Left kidney (tissue), 2 donors: ENCODE results near the gene MAP3K5. TPM values are rescaled to one million over a fixed set of nuclear protein-coding genes. Genes with fewer than 3 reads are reported as not detected.
"Not testable (repeated sequence)": the region's sequence is repeated elsewhere in the genome, so short reads cannot be mapped to it uniquely, and the experiment has no call there.

Experiments used
- DNase-seq: peaks from one replicate; pipeline ENCODE4 v3.0.0-alpha.2; 2013
- polyA plus RNA-seq: library from polyadenylated mRNA; unstranded; fragments of 120-200 nt; gene quantifications from one replicate; pipeline ENCODE4 v1.2.1, GENCODE V29; 2013; ENCODE audit not compliant: insufficient read length

MAP3K5 gene
- polyA plus RNA-seq, 1 donor = 7.4 TPM

DNA sequence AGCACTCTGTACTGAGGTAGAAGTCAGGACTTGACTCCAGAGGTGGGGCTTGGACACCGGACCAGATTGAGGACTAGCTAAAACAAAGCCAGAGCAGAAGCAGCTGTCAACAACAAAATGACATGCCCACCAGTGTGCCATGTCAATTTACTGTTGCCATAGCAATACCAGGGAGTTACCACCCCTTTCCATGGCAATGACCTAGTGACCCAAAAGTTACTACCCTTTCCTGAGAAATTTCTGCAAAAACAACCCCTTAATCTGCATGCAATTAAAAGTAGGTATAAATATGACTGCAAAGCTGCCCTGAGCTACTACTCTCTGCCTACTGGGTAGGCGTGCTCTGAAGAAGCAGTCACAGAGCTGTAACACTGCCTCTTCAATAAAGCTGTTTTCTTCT is 21.0 kb downstream of the MAP3K5 start:
- DNase-seq = no peak

DNA sequence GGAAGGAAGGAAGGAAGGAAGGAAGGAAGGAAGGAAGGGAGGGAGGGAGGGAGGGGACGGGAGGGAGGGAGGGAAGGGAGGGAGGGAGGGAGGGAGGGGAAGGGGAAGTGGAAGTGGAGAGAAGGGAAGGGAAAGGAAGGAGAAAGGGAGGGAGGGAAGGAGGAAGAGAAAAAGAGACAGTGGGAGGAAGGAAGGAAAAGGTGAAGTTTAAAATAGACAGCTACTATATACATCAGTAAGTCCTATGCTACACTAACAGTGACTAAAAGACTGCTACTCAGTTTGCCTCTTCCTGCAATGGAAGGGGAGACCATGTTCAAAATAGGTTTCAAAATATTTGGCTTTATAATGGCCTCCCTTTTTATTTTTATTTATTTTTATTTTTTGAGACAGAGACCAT is 22.5 kb downstream of the MAP3K5 start:
- no peak for DNase-seq

DNA sequence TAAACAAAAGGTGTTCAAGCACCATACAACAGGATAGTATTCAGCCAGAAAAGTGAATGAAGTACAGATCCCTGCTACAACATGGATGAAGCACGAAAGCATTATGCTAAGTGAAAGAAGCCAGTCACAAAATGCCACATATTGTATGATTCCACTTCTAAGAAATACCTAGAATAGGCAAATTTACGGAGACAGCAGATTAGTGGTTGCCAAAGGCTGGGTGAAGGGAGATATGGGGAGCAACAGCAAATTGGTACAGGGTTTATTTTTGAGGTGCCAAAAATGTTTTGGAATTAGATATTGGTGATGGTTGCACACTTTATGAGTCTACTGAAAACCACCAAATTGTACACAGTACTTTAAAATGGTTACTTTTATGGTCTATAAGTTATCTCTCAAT is 23.2 kb downstream of the MAP3K5 start:
- DNase-seq = no peak

DNA sequence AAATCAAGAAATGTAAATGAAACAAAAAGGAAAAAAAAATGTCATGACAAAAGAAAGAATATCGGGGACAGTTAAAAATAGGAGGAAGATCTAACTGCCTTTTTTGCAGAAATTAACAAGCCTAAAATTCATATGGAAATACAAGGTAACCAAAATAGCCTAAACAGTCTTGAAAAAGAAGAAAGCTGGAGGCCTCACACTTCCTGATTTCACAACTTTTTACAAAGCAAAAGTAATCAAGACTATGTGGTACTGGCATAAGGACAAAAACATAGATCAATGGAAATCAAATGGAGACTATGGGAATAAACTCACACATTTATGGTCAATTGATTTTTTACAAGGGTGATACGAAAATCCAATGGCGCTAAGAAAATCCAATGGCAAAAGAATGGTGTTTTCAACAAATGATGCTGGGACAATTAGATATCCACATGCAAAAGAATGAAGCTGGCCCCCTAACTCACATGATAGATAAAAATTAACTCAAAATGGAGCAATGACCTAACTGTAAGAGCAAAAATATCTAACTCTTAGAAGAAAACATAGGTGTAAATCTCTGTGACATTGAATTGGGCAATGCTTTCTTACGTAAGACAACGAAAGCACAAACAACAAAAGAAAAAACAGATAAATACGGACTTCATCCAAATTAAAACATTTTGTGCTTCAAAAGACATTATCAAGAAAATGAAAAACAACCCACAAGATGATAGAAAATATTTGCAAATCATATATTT is 24.5 kb downstream of the MAP3K5 start:
- DNase-seq = no peak

DNA sequence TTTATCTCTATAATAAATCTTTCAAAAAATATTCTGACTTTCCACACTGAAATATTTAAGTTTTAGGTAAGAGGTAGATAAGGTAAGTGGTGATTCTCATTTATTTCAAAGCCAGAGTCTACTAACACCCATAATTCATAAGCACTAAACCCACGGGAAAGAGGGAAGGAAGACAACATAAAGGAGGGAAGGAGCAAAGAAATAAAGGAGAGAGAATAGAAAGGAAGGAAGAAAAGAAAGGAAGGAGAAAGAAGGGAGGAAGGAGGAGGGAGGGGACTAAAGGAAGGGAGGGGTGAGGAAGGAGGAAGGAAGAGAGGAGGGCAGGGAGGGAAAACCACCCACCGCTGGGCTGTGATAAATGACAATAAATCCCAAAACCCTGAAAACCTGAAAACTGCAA is 25.2 kb downstream of the MAP3K5 start:
- DNase-seq = no peak

DNA sequence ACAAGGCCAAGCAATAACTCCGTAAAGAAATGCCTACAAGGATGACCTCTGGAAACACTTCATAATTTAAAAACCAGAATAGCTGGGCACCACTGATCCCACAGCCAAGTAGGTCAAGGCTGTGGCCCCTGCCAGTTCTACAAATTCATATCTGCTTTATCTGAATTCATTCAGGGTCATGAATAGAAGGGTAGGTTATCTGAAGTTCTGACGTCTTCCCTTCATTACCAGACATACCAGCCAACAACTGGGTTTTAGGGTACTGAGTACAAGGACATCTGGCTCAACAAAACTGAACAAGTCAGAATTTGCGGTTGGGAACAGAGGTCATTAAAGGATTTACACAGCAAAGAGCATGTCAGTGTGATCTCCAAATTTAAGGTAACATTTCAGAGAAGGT is 26.0 kb downstream of the MAP3K5 start:
- no peak for DNase-seq

DNA sequence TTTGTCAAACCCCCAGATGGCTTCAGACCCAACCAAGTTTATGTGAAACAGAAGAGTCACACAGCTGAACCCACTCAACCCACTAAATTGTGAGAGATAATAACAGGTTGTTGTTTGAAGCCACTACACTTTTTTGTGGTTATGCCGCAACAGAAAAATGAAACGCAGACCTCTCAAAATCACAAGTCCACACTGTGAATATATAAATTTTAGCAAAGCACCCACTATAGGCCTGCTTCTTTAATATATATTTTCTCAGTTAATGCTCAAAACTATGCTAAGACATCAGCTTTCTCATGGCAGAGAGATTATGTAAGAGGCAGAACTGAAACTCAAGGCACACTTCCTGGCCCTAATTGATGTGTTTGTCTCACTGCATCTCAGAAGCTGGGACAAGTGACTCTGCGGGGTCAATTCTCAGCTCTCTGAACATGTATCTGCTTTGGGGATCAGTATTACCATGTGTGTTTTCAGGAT is 27.7 kb downstream of the MAP3K5 start:
- DNase-seq = no peak

DNA sequence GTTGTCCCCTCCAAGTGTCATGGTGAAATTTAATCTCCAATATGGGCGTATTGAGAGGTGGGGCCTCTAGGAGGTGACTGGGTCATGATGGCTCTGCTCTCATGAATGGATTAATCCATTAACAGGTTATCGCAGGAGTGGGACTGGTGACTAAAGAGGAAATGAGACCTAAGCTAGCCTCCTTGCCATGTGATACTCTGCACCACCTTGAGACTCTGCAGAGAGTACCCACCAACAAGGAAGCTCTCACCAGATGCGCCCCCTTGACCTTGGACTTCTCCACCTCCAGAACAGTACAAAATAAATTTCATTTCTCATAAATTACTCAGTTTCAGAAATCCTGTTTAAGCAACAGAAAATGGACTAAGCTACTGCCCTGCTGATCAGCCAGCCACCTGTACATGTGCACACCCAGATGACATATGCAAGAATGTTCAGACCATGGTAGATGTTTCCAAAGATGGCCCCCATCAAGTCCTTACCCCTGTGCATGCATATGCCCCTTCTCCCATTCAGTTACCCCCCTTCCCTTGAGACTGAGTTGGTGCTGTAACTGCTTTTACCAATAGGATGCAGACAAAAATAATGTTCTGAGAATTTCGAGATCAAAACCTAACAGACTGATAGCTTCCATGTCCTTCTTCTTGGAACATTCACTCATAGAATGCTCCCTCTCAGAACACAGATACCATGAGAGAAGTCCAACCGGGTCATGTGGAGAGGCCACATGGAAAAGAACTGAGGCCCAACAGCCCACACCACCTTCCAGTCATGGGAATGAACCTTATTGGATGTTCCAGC is 28.4 kb downstream of the MAP3K5 start:
- DNase-seq = no peak

DNA sequence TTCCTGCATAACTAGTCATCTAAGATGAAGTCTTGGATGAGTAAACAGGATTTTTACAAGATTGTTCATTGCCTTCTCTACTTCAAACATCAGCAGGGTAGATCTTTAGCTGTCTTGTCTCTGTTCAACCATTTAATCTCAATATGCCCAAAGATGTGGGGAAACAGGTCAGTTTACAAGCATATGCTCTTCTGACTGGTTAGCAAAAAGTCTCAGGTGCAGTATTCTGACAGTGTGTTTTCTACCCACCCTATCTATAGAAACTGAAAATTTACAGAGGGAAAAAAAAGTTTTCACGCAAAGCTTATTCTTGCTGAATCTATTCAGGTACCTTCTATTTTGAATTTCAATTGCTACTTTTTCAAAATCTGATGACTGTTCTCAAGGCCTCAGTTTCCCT is 29.0 kb downstream of the MAP3K5 start:
- DNase-seq = no peak

DNA sequence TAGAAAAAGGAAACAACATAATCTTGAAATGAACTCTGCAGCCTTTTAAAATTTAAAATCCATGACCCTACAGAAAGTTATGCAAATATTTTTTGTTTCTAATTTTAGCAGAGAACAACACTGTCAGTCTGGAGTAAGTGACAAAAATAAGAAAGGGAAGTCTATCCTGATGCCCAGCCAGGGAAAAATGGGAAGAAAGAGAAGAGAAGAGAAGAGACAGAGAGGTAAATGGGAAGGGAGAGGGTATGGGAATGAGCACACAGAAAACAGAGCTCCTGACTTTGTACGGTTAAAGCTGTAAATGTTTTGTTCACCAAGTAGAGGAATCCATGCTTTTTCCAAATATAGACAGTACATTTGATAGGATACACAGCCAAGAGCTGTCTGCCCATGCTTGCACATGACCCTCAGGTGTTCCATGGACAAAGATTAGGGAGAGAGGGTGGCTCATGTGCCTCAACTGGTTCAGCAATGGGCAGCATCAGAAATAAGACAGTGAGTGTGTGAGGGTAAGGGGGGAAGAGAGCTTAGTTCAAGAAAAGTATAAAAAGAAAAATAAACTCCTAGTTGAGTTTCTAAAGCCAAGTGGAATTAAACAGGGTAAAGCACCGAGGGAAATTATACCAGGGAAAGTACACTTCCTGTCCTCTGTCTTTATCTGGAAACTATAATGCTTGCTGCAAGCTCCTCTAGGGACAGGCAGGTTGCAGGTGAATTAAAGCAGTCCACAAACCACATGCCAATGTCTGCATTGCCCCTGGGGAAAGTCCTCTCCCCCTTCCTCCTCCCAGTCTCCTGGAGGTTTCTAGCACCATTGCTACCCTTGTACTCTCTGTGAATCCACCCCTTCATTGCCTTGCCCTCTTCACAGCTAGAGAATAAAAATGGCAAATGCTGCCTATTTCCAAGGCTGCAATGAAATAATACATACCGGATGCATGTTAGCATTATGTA is 30.0 kb downstream of the MAP3K5 start:
- DNase-seq = no peak

DNA sequence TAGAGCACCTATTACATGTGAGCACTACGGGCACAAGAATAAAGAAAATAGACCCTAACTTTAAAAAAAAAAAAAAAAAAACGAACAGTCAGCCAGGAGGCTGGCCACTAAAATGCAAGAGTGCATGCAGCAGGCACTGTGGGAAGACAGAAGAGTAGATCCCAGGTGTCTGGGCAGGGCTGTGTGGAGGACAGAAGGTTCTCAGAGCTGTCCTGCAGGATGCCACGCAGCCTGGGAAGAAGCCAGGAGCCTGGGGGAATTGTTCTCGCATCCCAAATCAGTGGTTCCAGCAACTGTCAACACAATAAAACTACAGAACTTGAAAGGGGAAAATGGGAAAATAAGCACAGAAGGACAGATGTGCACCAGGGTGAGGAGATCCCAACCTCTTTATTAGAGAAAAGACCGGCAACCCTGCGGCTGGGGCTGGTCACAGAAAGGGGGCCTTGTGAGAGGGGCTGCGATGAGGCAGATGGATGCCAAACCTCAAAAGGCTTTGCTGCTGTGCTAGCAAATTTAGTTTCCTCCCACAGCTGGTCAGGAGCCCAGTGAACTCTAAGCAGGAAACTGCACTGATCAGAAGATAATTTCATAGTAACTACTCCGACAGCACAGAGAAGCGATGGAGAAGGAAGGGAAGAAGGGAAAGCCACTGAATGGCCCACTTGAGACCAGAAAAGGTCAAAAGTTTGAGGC is 30.9 kb downstream of the MAP3K5 start:
- no peak for DNase-seq

DNA sequence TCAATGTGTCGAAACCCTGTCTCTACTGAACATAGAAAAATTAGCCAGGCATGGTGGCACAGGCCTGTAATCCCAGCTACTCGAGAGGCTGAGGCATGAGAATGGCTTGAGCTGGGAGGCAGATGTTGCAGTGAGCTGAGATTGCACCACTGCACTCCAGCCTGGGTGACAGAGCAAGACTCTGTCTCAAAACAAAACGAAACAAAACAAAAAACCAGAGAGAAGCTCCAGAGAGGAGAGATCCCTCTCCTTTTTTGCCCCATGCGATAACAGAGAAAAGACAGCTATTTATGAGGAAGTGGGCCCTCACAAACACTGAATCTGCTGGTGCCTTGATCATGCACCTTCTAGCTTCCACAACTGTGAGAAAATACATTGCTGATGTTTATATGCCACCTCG is 31.5 kb downstream of the MAP3K5 start:
- DNase-seq = not testable (repeated sequence)

DNA sequence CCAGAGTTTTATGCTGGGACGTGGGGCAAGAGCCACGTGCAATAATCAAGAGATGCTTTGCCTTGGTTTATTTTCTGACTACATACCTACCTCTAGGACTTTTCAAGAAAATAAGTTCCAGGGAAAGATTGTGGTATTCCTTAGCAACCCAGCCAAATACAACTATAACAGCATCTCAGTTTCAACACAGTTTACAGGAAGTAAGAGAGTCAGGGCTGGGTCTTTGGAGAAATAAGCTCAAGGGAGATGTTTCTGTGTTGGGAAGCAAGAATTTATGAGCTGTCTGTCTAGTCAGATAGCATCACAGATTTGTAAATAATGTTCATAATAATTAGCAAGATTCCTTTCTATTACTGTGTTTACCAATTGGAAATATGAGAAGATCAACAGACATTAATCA is 35.1 kb downstream of the MAP3K5 start:
- DNase-seq = no peak

DNA sequence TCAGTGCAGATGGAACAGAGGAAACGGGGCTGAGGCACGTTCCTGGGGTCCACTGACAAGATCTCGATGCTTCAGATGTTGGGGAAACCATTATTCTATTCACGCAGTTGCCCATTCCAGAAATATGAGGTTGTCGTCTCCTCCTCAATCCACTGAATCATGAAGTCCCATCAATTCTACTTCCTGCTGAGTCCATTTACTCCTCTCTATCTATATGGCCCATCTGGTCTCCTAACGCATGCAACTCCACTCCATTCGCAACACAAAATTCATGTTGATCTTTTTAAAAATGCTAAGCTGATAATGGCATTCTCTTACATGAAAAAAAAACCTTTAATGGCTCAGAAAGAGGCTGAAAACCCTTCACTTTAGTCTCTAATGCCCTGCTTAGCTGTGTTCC is 37.5 kb downstream of the MAP3K5 start:
- DNase-seq = no peak

DNA sequence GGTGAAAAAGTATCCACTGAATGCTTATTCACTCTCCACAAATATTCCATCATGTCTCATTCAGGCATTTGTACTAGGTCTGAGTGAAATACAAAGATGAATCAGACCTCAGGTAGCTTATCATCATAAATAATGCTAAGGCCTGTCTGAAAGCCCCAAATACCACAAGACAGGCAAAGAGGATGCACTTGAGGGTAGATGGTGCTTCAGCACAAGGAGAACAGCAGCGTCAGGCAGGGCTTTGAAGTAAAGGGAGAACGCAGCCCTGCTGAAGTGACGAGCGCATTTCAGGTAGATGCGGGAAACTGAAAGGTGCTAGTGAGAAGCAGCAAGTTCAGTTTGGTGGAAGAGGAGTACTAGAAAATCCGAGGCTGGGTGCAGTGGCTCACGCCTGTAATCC is 38.7 kb downstream of the MAP3K5 start:
- no peak for DNase-seq

DNA sequence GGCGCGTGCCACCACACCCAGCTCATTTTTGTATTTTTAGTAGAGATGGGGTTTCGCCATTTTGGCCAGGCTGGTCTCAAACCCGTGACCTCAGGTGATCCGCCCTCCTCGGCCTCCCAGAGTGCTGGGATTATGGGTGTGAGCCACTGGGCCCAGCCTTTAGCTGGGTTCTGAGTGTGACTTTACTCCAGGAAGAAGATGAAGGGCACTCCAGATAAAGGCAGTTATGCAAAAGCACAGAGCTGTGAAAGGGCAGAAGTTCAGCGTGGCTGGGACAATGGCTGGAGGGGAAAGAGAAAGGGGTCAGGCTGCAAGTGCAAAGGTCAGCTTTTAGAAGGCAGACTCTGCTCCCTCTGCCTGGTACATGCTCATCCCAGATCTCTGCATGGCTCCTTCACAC is 39.7 kb downstream of the MAP3K5 start:
- no peak for DNase-seq

DNA sequence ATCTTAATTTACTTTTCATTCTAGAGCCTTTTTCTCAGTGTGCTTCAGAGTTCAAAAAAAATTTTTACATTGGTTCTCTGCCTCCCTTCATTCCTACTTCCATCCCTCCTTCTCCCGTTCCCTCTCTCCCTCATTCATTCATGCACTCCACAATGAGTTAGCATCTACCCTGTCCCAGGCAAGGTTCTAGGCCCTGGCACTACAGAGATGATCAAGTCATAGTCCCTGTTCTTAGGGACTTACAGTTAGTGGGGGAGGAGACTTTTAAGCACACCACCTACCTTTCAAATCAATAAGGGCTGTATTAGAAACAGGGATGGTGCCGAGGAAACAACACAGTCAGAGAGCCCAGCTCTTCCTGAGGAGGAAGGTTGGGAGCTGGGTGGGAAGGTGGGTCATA is 40.3 kb downstream of the MAP3K5 start:
- DNase-seq = no peak

DNA sequence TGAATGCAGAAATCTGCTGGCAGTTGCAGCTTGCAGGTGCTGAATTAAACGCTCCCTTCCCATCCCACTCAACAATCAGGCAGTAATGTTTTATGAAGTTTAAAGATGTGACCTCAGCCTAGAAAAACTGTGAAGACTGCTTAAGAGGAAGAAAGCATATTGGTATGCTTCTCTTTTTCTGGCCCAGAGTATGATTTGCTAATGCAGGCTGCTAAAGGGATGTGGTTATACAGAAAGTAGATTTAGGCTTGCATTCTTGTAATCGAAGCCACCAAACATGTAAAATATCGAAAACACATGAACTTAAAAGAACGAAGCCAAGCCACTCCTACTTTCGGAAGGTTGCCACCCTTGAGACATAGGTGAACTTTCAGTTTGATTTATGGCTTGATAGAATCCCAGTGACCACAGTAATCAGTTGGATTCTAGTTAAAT is 40.7 kb downstream of the MAP3K5 start:
- DNase-seq = no peak

DNA sequence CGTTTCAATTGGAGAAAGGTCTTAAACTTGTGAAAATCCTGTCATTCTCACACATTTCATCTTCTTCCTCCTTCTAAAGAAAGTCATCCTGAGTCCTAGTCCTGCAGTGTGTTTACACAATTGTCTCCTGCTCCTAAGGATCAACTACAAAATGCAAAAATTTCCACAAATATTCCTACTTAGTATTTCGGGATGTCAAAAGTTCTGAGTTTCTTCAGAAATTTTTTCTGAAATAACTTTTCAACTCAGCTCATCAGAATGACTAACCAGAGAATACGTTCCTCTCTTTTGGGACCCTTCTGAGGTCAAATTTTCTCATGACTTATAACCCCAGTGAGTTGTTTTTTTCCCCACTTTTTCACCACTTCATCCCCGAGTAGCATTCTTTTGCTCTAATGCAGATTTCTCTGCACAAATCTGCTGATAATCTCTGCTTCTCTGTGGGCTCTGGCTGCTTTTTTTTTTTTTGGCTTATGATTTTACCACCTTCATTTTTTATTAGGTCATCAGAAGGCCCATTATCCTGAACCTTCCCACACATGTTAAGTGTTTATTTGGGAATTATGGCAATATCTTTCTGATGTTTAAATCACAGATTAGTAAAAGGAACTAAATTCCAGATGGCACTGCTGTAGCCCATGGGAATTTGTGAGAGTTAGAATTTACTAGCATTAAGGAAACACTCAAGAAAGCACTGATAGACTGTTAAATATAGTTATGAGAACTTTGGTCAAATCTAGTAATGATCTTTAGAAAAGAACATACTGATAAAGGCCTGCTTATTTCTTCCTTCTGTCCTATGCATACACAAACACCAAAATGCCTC is 41.4 kb downstream of the MAP3K5 start:
- no peak for DNase-seq

DNA sequence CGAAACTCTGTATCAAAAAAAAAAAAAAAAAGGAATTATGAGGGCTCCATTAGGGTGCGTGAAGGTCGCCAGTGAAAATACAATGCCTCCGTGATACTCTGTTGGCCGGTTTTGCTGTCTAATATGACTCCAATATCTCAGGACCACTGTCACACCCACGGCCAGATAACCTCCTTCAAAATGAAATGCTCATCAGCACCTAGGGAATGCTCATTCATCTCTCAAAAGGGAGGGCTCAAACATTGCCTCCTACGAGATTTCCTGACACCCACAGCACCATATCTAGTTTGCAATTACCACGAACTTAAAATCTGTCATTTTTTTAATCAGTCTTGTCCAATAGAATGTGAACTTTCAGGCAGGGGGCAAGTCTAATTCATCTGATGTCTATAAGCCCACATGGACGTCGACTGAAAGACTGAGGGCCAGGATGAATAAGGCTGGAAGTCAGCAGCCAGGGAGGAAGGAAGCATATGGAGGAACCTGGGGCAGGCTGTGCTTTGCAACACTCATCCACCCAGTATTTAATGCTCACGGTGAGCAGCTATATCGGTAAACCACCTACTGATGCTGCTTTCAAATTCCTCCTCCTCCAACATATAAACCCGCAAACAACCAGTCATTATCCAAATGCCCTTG is 42.8 kb downstream of the MAP3K5 start:
- DNase-seq = no peak
